HCT116 (cell line): ENCODE results near the gene TRIM72. TPM values are rescaled to one million over a fixed set of nuclear protein-coding genes. Genes with fewer than 3 reads are reported as not detected.

ENCODE experiments used
- ATAC-seq: fragments of 200-7000 bp; cut with Tn5 transposase; 2 replicates; pipeline ENCODE4 v1.9.1; 2020; ENCODE audit warnings: mild to moderate bottlenecking, moderate library complexity
- BruUV-seq: library from RNA; stranded (reverse); fragments of 400-500 nt; replicated peaks from 2 replicates; lab custom pipeline; 2021; lab: Mats Ljungman, UMichigan
- CTCF ChIA-PET: fragments of 300-600 bp; sonication (Branson Sonifier 250); formaldehyde crosslinking; loops from one replicate; lab custom pipeline; 2021; ENCODE audit warnings: antibody characterized with exemption; lab: Charles Lee
- POLR2A ChIA-PET: fragments of 300-600, 350-600 bp; sonication (Branson Sonifier 250); formaldehyde crosslinking; loops from one replicate; lab custom pipeline; 2021; ENCODE audit warnings: antibody characterized with exemption; lab: Charles Lee
- RAD21 ChIA-PET, 2 experiments: fragments of 300-600 bp; sonication (Branson Sonifier 250); formaldehyde crosslinking; loops; one replicate each; lab custom pipeline; 2023; ENCODE audit warnings: low total read pairs in 2 of 2; ENCODE audit not compliant: uncharacterized antibody in 2 of 2, unreplicated experiment in 2 of 2, low non-redundant PET in 1 of 2; lab: Charles Lee
- DNase-seq: peaks from one replicate; pipeline ENCODE4 v3.0.0-alpha.2; 2010; ENCODE audit warnings: low read depth, low spot score
- H2AFZ ChIP-seq: fragments of 200-600 bp; shearing (Covaris generic), sonication (generic); 2 replicates; pipeline ENCODE4 v1.6.1; 2017; ENCODE audit warnings: low read depth, mixed run types, mixed read lengths, antibody characterized with exemption, low read length; ENCODE audit not compliant: poor library complexity, severe bottlenecking
- H3K27ac ChIP-seq: 2 replicates; pipeline ENCODE4 v1.5.1; 2012; ENCODE audit warnings: low read depth, low read length
- H3K27me3 ChIP-seq: fragments of 200-600 bp; sonication (generic); 2 replicates; pipeline ENCODE4 v1.6.1; 2016; ENCODE audit warnings: mixed run types, low read length, mixed read lengths; ENCODE audit not compliant: insufficient read depth
- H3K36me3 ChIP-seq, 2 experiments: fragments of 200-500 bp in 1 of 2; fragments of 200-600 bp in 1 of 2; sonication (Bioruptor generic) in 1 of 2; sonication (generic) in 1 of 2; 2 replicates each; pipeline versions ENCODE4 v1.5.1 to v1.6.1; 2014 to 2016; ENCODE audit warnings: low read length in 2 of 2, inconsistent platforms in 1 of 2, mixed read lengths in 1 of 2, mixed run types in 1 of 2; ENCODE audit not compliant: insufficient read depth in 2 of 2, control insufficient read depth in 1 of 2
- H3K4me1 ChIP-seq, 2 experiments: fragments of 200-600 bp in 1 of 2; sonication (generic) in 1 of 2; 2 replicates each; pipeline versions ENCODE4 v1.5.1 to v1.6.1; 2012 to 2017; ENCODE audit warnings: low read length in 2 of 2, inconsistent platforms in 1 of 2, mild to moderate bottlenecking in 1 of 2, mixed read lengths in 1 of 2, mixed run types in 1 of 2, moderate library complexity in 1 of 2; ENCODE audit not compliant: insufficient read depth in 2 of 2, control insufficient read depth in 1 of 2
- H3K4me2 ChIP-seq: fragments of 200-600 bp; sonication (generic); 2 replicates; pipeline ENCODE4 v1.6.1; 2017; ENCODE audit warnings: mixed run types, low read length, mixed read lengths
- H3K4me3 ChIP-seq, 2 experiments: fragments of 200-600 bp in 1 of 2; sonication (generic) in 1 of 2; replicated peaks in 1 of 2; 2 replicates each; pipeline ENCODE4 v1.5.1; 2011 to 2016; ENCODE audit warnings: low read length in 2 of 2, control low read depth in 1 of 2, low read depth in 1 of 2, mild to moderate bottlenecking in 1 of 2, mixed read lengths in 1 of 2, mixed run types in 1 of 2
- H3K79me2 ChIP-seq: fragments of 200-600 bp; sonication (generic); 2 replicates; pipeline ENCODE4 v1.6.1; 2017; ENCODE audit warnings: mild to moderate bottlenecking, mixed run types, low read length, moderate library complexity, mixed read lengths; ENCODE audit not compliant: insufficient read depth
- H3K9ac ChIP-seq: fragments of 200-600 bp; sonication (generic); 2 replicates; pipeline ENCODE4 v1.6.1; 2016; ENCODE audit warnings: low read length, mixed read lengths
- H3K9me2 ChIP-seq: fragments of 200-600 bp; sonication (generic), shearing (Covaris generic); 2 replicates; pipeline ENCODE4 v1.6.1; 2017; ENCODE audit warnings: mixed run types, mild to moderate bottlenecking, moderate library complexity; ENCODE audit not compliant: insufficient read depth
- H3K9me3 ChIP-seq, 2 experiments: fragments of 200-500 bp in 1 of 2; fragments of 200-600 bp in 1 of 2; sonication (Bioruptor generic) in 1 of 2; sonication (generic) in 1 of 2; 2 replicates each; pipeline ENCODE4 v1.6.1; 2014 to 2017; ENCODE audit warnings: low read length in 2 of 2, mixed read lengths in 2 of 2, inconsistent platforms in 1 of 2, low read depth in 1 of 2, mild to moderate bottlenecking in 1 of 2, mixed run types in 1 of 2, moderate library complexity in 1 of 2; ENCODE audit not compliant: control insufficient read depth in 1 of 2, insufficient read depth in 1 of 2
- H4K20me1 ChIP-seq: fragments of 200-600 bp; sonication (generic), shearing (Covaris generic); 2 replicates; pipeline ENCODE4 v1.6.1; 2017; ENCODE audit warnings: mixed run types, mild to moderate bottlenecking, moderate library complexity; ENCODE audit not compliant: insufficient read depth
- CEBPB ChIP-seq: IDR thresholded peaks from 2 replicates; pipeline ENCODE4 v1.6.1; 2012; ENCODE audit warnings: low read depth
- EZH2 ChIP-seq: fragments of 200-600 bp; sonication (generic); IDR thresholded peaks from 2 replicates; pipeline ENCODE4 v1.6.1; 2017; ENCODE audit warnings: antibody characterized with exemption, mixed run types
- JUND ChIP-seq: IDR thresholded peaks from 2 replicates; pipeline ENCODE4 v1.6.1; 2012
- POLR2A ChIP-seq: IDR thresholded peaks from 2 replicates; pipeline ENCODE4 v1.7.0; 2011; ENCODE audit warnings: borderline replicate concordance; ENCODE audit not compliant: insufficient read depth, insufficient read length; ENCODE audit errors: extremely low read depth
- POLR2AphosphoS5 ChIP-seq: IDR thresholded peaks from 2 replicates; pipeline ENCODE4 v1.6.1; 2011; ENCODE audit warnings: mild to moderate bottlenecking, low read depth, low read length, moderate library complexity
- RAD21 ChIP-seq: IDR thresholded peaks from 2 replicates; pipeline ENCODE4 v1.6.1; 2012; ENCODE audit warnings: low read depth, mild to moderate bottlenecking
- SIN3A ChIP-seq: IDR thresholded peaks from 2 replicates; pipeline ENCODE4 v1.6.1; 2012; ENCODE audit warnings: low read depth
- SP1 ChIP-seq: IDR thresholded peaks from 2 replicates; pipeline ENCODE4 v1.6.1; 2012; ENCODE audit warnings: low read depth
- TCF7L2 ChIP-seq: IDR thresholded peaks from 2 replicates; pipeline ENCODE4 v1.7.0; 2011; ENCODE audit warnings: borderline replicate concordance, inconsistent platforms; ENCODE audit not compliant: insufficient read depth, insufficient read length; ENCODE audit errors: extremely low read depth
- ZFX ChIP-seq: fragments of 450-650 bp; IDR thresholded peaks from 2 replicates; pipeline ENCODE4 v1.6.1; 2017
- ZNF274 ChIP-seq: fragments of 200-500 bp; sonication (Bioruptor generic); IDR thresholded peaks from 2 replicates; pipeline ENCODE4 v1.6.1; 2014; ENCODE audit warnings: mild to moderate bottlenecking, low read depth, low read length, inconsistent platforms
- intact Hi-C: fragments of 100-400 bp; cut with micrococcal nuclease; formaldehyde crosslinking; loops from 2 replicates; pipeline ENCODE4 v1.10.0; 2022
- total RNA-seq: library from RNA; stranded (reverse); gene quantifications from one replicate; pipeline ENCODE4 v1.2.1, GENCODE V29; 2021; ENCODE audit not compliant: unreplicated experiment
- TF ChIP-seq, protein P1 (sequence below), 3 experiments: fragments of 200-600 bp in 1 of 3; sonication (generic) in 1 of 3; IDR thresholded peaks in 2 of 3; conservative IDR thresholded peaks in 1 of 3; 2 replicates each; pipeline ENCODE4 v1.5.1; 2012 to 2017; ENCODE audit warnings: low read depth in 2 of 3, low read length in 2 of 3, antibody characterized with exemption in 1 of 3, borderline replicate concordance in 1 of 3, control low read depth in 1 of 3, mild to moderate bottlenecking in 1 of 3, mixed read lengths in 1 of 3, mixed run types in 1 of 3, moderate library complexity in 1 of 3; ENCODE audit not compliant: insufficient read depth in 1 of 3
- TF ChIP-seq, protein P2 (sequence below): IDR thresholded peaks from 2 replicates; pipeline ENCODE4 v1.6.1; 2012
- TF ChIP-seq, protein P3 (sequence below): IDR thresholded peaks from 2 replicates; pipeline ENCODE4 v1.6.1; 2012; ENCODE audit warnings: low read depth
- TF ChIP-seq, protein P4 (sequence below): IDR thresholded peaks from 2 replicates; pipeline ENCODE4 v1.6.1; 2011; ENCODE audit warnings: mild to moderate bottlenecking, low read length, moderate library complexity; ENCODE audit not compliant: insufficient replicate concordance; ENCODE audit errors: extremely low read depth
- TF ChIP-seq, protein P5 (sequence below): IDR thresholded peaks from 2 replicates; pipeline ENCODE4 v1.6.1; 2012

The TRIM72 gene
- total RNA-seq, 1 experiment from 2014 or later, result 43.8 TPM

DNA sequence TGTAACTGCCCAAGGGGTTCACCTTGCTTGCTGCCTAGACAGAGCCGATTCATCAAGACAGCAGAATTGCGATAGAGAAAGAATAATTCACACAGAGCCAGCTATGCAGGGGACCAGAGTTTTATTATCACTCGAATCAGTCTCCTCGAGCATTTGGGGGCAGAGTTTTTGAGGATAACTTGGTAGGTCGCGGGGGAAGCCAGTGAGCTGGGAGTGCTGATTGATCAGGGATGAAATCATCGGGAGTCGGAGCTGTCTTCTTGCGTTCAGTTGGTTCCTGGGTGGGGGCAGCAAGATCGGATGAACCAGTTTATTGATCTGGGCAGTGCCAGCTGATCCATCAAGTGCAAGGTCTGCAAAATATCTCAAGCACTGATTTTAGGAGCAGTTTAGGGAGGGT, 55.0 kb downstream of the TRIM72 start:
- Histone ChIP-seq H3K4me2 (no peak overlapping the region), H4K20me1 (no peaks in the 10 kb centered on the region), H3K9me2 (no peaks in the 10 kb centered on the region), H3K9me3 (no peaks in the 10 kb centered on the region), H3K36me3 (no peaks in the 10 kb centered on the region), H3K9ac (no peak overlapping the region), H3K79me2 (no peaks in the 10 kb centered on the region), H3K4me1 (peaks cover 2 to 15% of the 10 kb centered on the region in 2 experiments; a peak in 1 of 4 replicates), H3K27me3 (no peaks in the 10 kb centered on the region), H3K27ac (no peak overlapping the region), H2AFZ (no peak overlapping the region), H3K4me3 (no peak overlapping the region)
- TF ChIP-seq POLR2A (no peak), RAD21 (no peak), TCF7L2 (no peak), SP1 (no peak), SIN3A (no peak), POLR2AphosphoS5 (no peak), JUND (no peak), ZNF274 (no peak), ZFX (no peak), CEBPB (no peak), EZH2 (no peak)
- TF ChIP-seq, protein P1, sequence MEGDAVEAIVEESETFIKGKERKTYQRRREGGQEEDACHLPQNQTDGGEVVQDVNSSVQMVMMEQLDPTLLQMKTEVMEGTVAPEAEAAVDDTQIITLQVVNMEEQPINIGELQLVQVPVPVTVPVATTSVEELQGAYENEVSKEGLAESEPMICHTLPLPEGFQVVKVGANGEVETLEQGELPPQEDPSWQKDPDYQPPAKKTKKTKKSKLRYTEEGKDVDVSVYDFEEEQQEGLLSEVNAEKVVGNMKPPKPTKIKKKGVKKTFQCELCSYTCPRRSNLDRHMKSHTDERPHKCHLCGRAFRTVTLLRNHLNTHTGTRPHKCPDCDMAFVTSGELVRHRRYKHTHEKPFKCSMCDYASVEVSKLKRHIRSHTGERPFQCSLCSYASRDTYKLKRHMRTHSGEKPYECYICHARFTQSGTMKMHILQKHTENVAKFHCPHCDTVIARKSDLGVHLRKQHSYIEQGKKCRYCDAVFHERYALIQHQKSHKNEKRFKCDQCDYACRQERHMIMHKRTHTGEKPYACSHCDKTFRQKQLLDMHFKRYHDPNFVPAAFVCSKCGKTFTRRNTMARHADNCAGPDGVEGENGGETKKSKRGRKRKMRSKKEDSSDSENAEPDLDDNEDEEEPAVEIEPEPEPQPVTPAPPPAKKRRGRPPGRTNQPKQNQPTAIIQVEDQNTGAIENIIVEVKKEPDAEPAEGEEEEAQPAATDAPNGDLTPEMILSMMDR (IDR thresholded peaks at IDR 0.05 in 2 of 3, conservative IDR thresholded peaks at IDR 0.05 in 1 of 3; ENCODE audit: borderline replicate concordance in 1 of 3, insufficient read depth in 1 of 3, low read depth in 2 of 3, low read length in 2 of 3), result no peak
- TF ChIP-seq, protein P2, sequence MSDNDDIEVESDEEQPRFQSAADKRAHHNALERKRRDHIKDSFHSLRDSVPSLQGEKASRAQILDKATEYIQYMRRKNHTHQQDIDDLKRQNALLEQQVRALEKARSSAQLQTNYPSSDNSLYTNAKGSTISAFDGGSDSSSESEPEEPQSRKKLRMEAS, result no peak
- TF ChIP-seq, protein P3, sequence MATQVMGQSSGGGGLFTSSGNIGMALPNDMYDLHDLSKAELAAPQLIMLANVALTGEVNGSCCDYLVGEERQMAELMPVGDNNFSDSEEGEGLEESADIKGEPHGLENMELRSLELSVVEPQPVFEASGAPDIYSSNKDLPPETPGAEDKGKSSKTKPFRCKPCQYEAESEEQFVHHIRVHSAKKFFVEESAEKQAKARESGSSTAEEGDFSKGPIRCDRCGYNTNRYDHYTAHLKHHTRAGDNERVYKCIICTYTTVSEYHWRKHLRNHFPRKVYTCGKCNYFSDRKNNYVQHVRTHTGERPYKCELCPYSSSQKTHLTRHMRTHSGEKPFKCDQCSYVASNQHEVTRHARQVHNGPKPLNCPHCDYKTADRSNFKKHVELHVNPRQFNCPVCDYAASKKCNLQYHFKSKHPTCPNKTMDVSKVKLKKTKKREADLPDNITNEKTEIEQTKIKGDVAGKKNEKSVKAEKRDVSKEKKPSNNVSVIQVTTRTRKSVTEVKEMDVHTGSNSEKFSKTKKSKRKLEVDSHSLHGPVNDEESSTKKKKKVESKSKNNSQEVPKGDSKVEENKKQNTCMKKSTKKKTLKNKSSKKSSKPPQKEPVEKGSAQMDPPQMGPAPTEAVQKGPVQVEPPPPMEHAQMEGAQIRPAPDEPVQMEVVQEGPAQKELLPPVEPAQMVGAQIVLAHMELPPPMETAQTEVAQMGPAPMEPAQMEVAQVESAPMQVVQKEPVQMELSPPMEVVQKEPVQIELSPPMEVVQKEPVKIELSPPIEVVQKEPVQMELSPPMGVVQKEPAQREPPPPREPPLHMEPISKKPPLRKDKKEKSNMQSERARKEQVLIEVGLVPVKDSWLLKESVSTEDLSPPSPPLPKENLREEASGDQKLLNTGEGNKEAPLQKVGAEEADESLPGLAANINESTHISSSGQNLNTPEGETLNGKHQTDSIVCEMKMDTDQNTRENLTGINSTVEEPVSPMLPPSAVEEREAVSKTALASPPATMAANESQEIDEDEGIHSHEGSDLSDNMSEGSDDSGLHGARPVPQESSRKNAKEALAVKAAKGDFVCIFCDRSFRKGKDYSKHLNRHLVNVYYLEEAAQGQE, result no peak
- TF ChIP-seq, protein P4, sequence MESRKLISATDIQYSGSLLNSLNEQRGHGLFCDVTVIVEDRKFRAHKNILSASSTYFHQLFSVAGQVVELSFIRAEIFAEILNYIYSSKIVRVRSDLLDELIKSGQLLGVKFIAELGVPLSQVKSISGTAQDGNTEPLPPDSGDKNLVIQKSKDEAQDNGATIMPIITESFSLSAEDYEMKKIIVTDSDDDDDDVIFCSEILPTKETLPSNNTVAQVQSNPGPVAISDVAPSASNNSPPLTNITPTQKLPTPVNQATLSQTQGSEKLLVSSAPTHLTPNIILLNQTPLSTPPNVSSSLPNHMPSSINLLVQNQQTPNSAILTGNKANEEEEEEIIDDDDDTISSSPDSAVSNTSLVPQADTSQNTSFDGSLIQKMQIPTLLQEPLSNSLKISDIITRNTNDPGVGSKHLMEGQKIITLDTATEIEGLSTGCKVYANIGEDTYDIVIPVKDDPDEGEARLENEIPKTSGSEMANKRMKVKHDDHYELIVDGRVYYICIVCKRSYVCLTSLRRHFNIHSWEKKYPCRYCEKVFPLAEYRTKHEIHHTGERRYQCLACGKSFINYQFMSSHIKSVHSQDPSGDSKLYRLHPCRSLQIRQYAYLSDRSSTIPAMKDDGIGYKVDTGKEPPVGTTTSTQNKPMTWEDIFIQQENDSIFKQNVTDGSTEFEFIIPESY, result no peak
- TF ChIP-seq, protein P5, sequence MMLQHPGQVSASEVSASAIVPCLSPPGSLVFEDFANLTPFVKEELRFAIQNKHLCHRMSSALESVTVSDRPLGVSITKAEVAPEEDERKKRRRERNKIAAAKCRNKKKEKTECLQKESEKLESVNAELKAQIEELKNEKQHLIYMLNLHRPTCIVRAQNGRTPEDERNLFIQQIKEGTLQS, result no peak
- CTCF ChIA-PET, result no interaction called here
- POLR2A ChIA-PET, result no interaction called here
- DNase-seq (no peak), ATAC-seq (no peak)
- intact Hi-C loops, result no loop called here
- RAD21 ChIA-PET, result no interaction called here
- no TSS peak for BruUV-seq
